Sigmoid colon (tissue), 7 donors: ENCODE measurements around the gene MEGF11. TPM values are rescaled to one million over a fixed set of nuclear protein-coding genes. Genes with fewer than 3 reads are reported as not detected.

ENCODE experiments used
- DNase-seq: peaks from one replicate; pipeline ENCODE4 v3.0.0-alpha.2; 2019
- H3K27ac ChIP-seq, 4 donors: fragments of 200-600 bp; sonication (generic); one replicate each; pipeline ENCODE4 v1.5.1; 2016 to 2019; ENCODE audit warnings: mild to moderate bottlenecking in 1 of 4
- H3K27me3 ChIP-seq, 3 donors: fragments of 200-600 bp; sonication (generic); one replicate each; pipeline ENCODE4 v1.5.1; 2019; ENCODE audit warnings: mild to moderate bottlenecking in 1 of 3
- H3K36me3 ChIP-seq, 4 donors: fragments of 200-600 bp; sonication (generic); one replicate each; pipeline ENCODE4 v1.5.1; 2016 to 2019
- H3K4me1 ChIP-seq, 4 donors: fragments of 200-600 bp; sonication (generic); one replicate each; pipeline ENCODE4 v1.5.1; 2017 to 2019
- H3K4me3 ChIP-seq, 4 donors: fragments of 200-600 bp; sonication (generic); one replicate each; pipeline ENCODE4 v1.5.1; 2017 to 2019; ENCODE audit warnings: mild to moderate bottlenecking in 2 of 4, moderate library complexity in 1 of 4
- H3K9me3 ChIP-seq, 4 donors: fragments of 200-600 bp in 3 of 4; sonication (generic) in 3 of 4; one replicate each; pipeline versions ENCODE4 v1.5.1 to v1.6.1; 2013 to 2019
- CTCF ChIP-seq, 4 experiments: fragments of 450-650 bp in 3 of 4; fragments of 200-600 bp in 1 of 4; IDR thresholded peaks; one replicate each; pipeline ENCODE4 v1.5.1; 2016 to 2019; ENCODE audit warnings: antibody characterized with exemption in 4 of 4, mild to moderate bottlenecking in 3 of 4, moderate library complexity in 2 of 4
- EP300 ChIP-seq, 4 donors: sonication (generic); formaldehyde crosslinking; IDR thresholded peaks; one replicate each; pipeline ENCODE4 v1.6.1; 2017; ENCODE audit warnings: antibody characterized with exemption in 4 of 4
- POLR2A ChIP-seq, 2 donors: fragments of 450-650 bp; IDR thresholded peaks; one replicate each; pipeline ENCODE4 v1.6.1; 2016; ENCODE audit warnings: antibody characterized with exemption in 2 of 2, mild to moderate bottlenecking in 2 of 2, moderate library complexity in 2 of 2
- POLR2AphosphoS5 ChIP-seq, 4 donors: sonication (generic); formaldehyde crosslinking; IDR thresholded peaks; one replicate each; pipeline ENCODE4 v1.6.1; 2017; ENCODE audit warnings: antibody characterized with exemption in 4 of 4
- WGBS, 2 donors: extraction: QIAGEN DNeasy Blood & Tissue Kit; methylation state at CpG; one replicate each; pipeline ENCODE4 v1.1.7; 2013; 5-methylcytosine and 5-hydroxymethylcytosine counted together
- intact Hi-C: fragments of 100-400 bp; cut with DNase I; formaldehyde crosslinking; loops from one replicate; pipeline ENCODE4 v1.15.1; 2023
- polyA plus RNA-seq, 3 donors: library from polyadenylated mRNA; stranded (reverse); fragments of 200-250 nt; gene quantifications; one replicate each; pipeline ENCODE4 v1.2.3, GENCODE V29; 2013
- total RNA-seq, 4 donors: library from RNA; depleted of rRNA; stranded (reverse); fragments of >200 nt; gene quantifications; one replicate each; pipeline ENCODE4 v1.1.0, GENCODE V29; 2016
- donor health status: healthy with polysubstance abuse.
- donor health status: Bipolar disorder and iron deficiency.
- donor health status: healthy.

The MEGF11 gene
- total and polyA plus RNA-seq, 7 donors = 0.04 TPM; not detected in 6

GRCh38 chr15:66126031-66126441 is 127.5 kb downstream of the MEGF11 start:
- no peak overlapping the region for H3K27ac ChIP-seq
- WGBS, 2 donors = 65 to 76% methylated on average over 6 of the region's 6 CpGs
- peaks cover 0 to 23% (median 4%) of the 10 kb centered on the region in 3 donors for H3K27me3 ChIP-seq
- no peaks in the 10 kb centered on the region for H3K4me1 ChIP-seq
- H3K4me3 ChIP-seq = no peak overlapping the region
- H3K9me3 ChIP-seq = no peaks in the 10 kb centered on the region
- H3K36me3 ChIP-seq = no peaks in the 10 kb centered on the region
- intact Hi-C loops = no loop called here
- no peak for TF ChIP-seq POLR2A (IDR thresholded peaks at IDR 0.05)
- no peak for TF ChIP-seq CTCF (IDR thresholded peaks at IDR 0.05)
- no peak for TF ChIP-seq EP300 (IDR thresholded peaks at IDR 0.05)
- no peak for TF ChIP-seq POLR2AphosphoS5 (IDR thresholded peaks at IDR 0.05)
- DNase-seq = no peak

- TF ChIP-seq POLR2A (IDR thresholded peaks at IDR 0.05) = no peak
- no peak for TF ChIP-seq EP300 (IDR thresholded peaks at IDR 0.05)
- no peak for TF ChIP-seq POLR2AphosphoS5 (IDR thresholded peaks at IDR 0.05)
- no peak for TF ChIP-seq CTCF (IDR thresholded peaks at IDR 0.05)
- no peak overlapping the region for H3K4me3 ChIP-seq
- peaks cover 0 to 23% (median 4%) of the 10 kb centered on the region in 3 donors for H3K27me3 ChIP-seq
- H3K27ac ChIP-seq = no peak overlapping the region
- WGBS, 2 donors = 80 to 83% methylated on average over 2 of the region's 2 CpGs
- no peak for DNase-seq
- intact Hi-C loops = no loop called here
- H3K4me1 ChIP-seq = no peaks in the 10 kb centered on the region
- no peaks in the 10 kb centered on the region for H3K36me3 ChIP-seq
- no peaks in the 10 kb centered on the region for H3K9me3 ChIP-seq
Observed at GRCh38 chr15:66124651-66125050, 128.9 kb downstream of the MEGF11 start.

GRCh38 chr15:66123799-66124198 is 129.8 kb downstream of the MEGF11 start:
- TF ChIP-seq CTCF (IDR thresholded peaks at IDR 0.05) (no peak), POLR2AphosphoS5 (IDR thresholded peaks at IDR 0.05) (no peak), POLR2A (IDR thresholded peaks at IDR 0.05) (no peak)
- no peaks in the 10 kb centered on the region for H3K36me3 ChIP-seq
- no peaks in the 10 kb centered on the region for H3K4me1 ChIP-seq
- peaks cover 0 to 23% (median 4%) of the 10 kb centered on the region in 3 donors for H3K27me3 ChIP-seq
- intact Hi-C loops = no loop called here
- no peaks in the 10 kb centered on the region for H3K9me3 ChIP-seq
- no peak overlapping the region for H3K4me3 ChIP-seq
- 90 to 91% methylated on average over 8 of the region's 8 CpGs for WGBS, 2 donors
- DNase-seq = no peak
- no peak overlapping the region for H3K27ac ChIP-seq

- Histone ChIP-seq H3K36me3 (no peaks in the 10 kb centered on the region), H3K27ac (no peak overlapping the region), H3K27me3 (peaks cover 0 to 26% (median 0%) of the 10 kb centered on the region in 3 donors), H3K4me3 (no peak overlapping the region), H3K9me3 (no peaks in the 10 kb centered on the region), H3K4me1 (no peaks in the 10 kb centered on the region)
- no peak for DNase-seq
- intact Hi-C loops = no loop called here
- TF ChIP-seq EP300 (IDR thresholded peaks at IDR 0.05) (no peak), CTCF (IDR thresholded peaks at IDR 0.05) (no peak), POLR2A (IDR thresholded peaks at IDR 0.05) (no peak), POLR2AphosphoS5 (IDR thresholded peaks at IDR 0.05) (no peak)
- WGBS, 2 donors = 78 to 80% methylated on average over 5 of the region's 5 CpGs
Observed at GRCh38 chr15:66120422-66120821, 133.1 kb downstream of the MEGF11 start.

GRCh38 chr15:66117841-66118240 is 135.7 kb downstream of the MEGF11 start:
- TF ChIP-seq POLR2A (IDR thresholded peaks at IDR 0.05) = no peak
- TF ChIP-seq CTCF (IDR thresholded peaks at IDR 0.05) = no peak
- TF ChIP-seq POLR2AphosphoS5 (IDR thresholded peaks at IDR 0.05) = no peak
- TF ChIP-seq EP300 (IDR thresholded peaks at IDR 0.05) = no peak
- Histone ChIP-seq H3K4me1 (no peaks in the 10 kb centered on the region), H3K9me3 (no peaks in the 10 kb centered on the region), H3K36me3 (no peaks in the 10 kb centered on the region), H3K27ac (no peak overlapping the region), H3K27me3 (peaks cover 0 to 17% (median 0%) of the 10 kb centered on the region in 3 donors), H3K4me3 (no peak overlapping the region)
- no peak for DNase-seq
- WGBS, 2 donors = 83 to 87% methylated on average over 4 of the region's 4 CpGs
- intact Hi-C loops = no loop called here
